ELF-1 (cell line): ENCODE measurements around the gene FAM184A.
A peak's percentile ranks its signal among the peaks of the same experiment; 100 is the strongest.

ENCODE experiments used
- DNase-seq: peaks from one replicate; pipeline ENCODE4 v3.0.0-alpha.2; 2016; ENCODE audit warnings: low read depth, low spot score

FAM184A gene

GRCh38 chr6:118965371-118965770 is 113.1 kb downstream of the FAM184A start:
- DNase-seq, result no peak

GRCh38 chr6:118963003-118963402 is 115.5 kb downstream of the FAM184A start:
- no peak for DNase-seq

GRCh38 chr6:118959903-118960302 is 118.6 kb downstream of the FAM184A start:
- no peak for DNase-seq

GRCh38 chr6:118953391-118953790 is 125.1 kb downstream of the FAM184A start:
- DNase-seq, result no peak

GRCh38 chr6:118952683-118953082 is 125.8 kb downstream of the FAM184A start:
- no peak for DNase-seq

GRCh38 chr6:118945217-118945616 is 133.2 kb downstream of the FAM184A start:
- no peak for DNase-seq

- DNase-seq, result no peak
Measured at GRCh38 chr6:118940770-118941169, 137.7 kb downstream of the FAM184A start.

GRCh38 chr6:118939683-118940082 is 138.8 kb downstream of the FAM184A start:
- DNase-seq, result no peak

GRCh38 chr6:118935978-118936703 is 142.3 kb downstream of the FAM184A start:
- no peak for DNase-seq

- no peak for DNase-seq
Measured at GRCh38 chr6:118935331-118935668, 143.2 kb downstream of the FAM184A start.

GRCh38 chr6:118934461-118935330 is 143.8 kb downstream of the FAM184A start, which contains the start of gene MCM9:
Gene MCM9 (minus strand): TSS chr6:118935159. CDS start chr6:118931723, 3,436 bp downstream.
- DNase-seq, result peak; percentile 95

GRCh38 chr6:118933855-118934460 is 144.5 kb downstream of the FAM184A start:
- no peak for DNase-seq

- no peak for DNase-seq
Measured at GRCh38 chr6:118932421-118932820, 146.0 kb downstream of the FAM184A start.

- DNase-seq, result no peak
Measured at GRCh38 chr6:118931436-118931835, 147.0 kb downstream of the FAM184A start.

GRCh38 chr6:118930680-118931079 is 147.8 kb downstream of the FAM184A start:
- no peak for DNase-seq

GRCh38 chr6:118923035-118923434 is 155.4 kb downstream of the FAM184A start:
- DNase-seq, result no peak

- no peak for DNase-seq
Measured at GRCh38 chr6:118921084-118921483, 157.4 kb downstream of the FAM184A start.

- no peak for DNase-seq
Measured at GRCh38 chr6:118918329-118918725, 160.1 kb downstream of the FAM184A start.

GRCh38 chr6:118917546-118918328 is 160.7 kb downstream of the FAM184A start:
- DNase-seq, result no peak

- DNase-seq, result no peak
Measured at GRCh38 chr6:118914598-118914997, 163.9 kb downstream of the FAM184A start.

- DNase-seq, result no peak
Measured at GRCh38 chr6:118913161-118913560, 165.3 kb downstream of the FAM184A start.

- no peak for DNase-seq
Measured at GRCh38 chr6:118912646-118913045, 165.8 kb downstream of the FAM184A start.
